Kidney (tissue), 14 donors: ENCODE measurements around the gene FER1L5. TPM values are rescaled to one million over a fixed set of nuclear protein-coding genes. Genes with fewer than 3 reads are reported as not detected.
A peak's percentile ranks its signal among the peaks of the same experiment; 100 is the strongest.

Experiments
- DNase-seq, 5 donors: peaks; one replicate each; pipeline ENCODE4 v3.0.0-alpha.2; 2013 to 2020
- FAIRE-seq: peaks from 2 replicates; lab custom pipeline; 2012; peaks lifted over from hg19 to GRCh38; lab: Jason Lieb, UNC
- H3K27ac ChIP-seq, 2 donors: one replicate each; pipeline ENCODE4 v1.7.0; 2013; ENCODE audit warnings: low read depth in 2 of 2, low read length in 2 of 2, inconsistent platforms in 1 of 2
- H3K27me3 ChIP-seq: one replicate; pipeline ENCODE4 v1.7.1; 2013; ENCODE audit warnings: low read length, inconsistent platforms; ENCODE audit not compliant: control insufficient read depth, insufficient read depth
- H3K36me3 ChIP-seq, 3 donors: one replicate each; pipeline versions ENCODE4 v1.7.0 to v1.7.1; 2013; ENCODE audit warnings: low read length in 3 of 3, control low read depth in 1 of 3, inconsistent platforms in 1 of 3; ENCODE audit not compliant: insufficient read depth in 3 of 3, control insufficient read depth in 2 of 3
- H3K4me1 ChIP-seq, 3 donors: one replicate each; pipeline versions ENCODE4 v1.7.0 to v1.7.1; 2013; ENCODE audit warnings: low read length in 3 of 3, inconsistent platforms in 1 of 3, low read depth in 1 of 3; ENCODE audit not compliant: control insufficient read depth in 2 of 3, insufficient read depth in 2 of 3
- H3K4me3 ChIP-seq, 3 donors: one replicate each; pipeline versions ENCODE4 v1.7.0 to v1.8.1; 2013; ENCODE audit warnings: low read length in 3 of 3, control low read depth in 1 of 3, inconsistent platforms in 1 of 3
- H3K9ac ChIP-seq, 3 donors: one replicate each; pipeline versions ENCODE4 v1.7.0 to v1.7.1; 2013; ENCODE audit warnings: low read length in 3 of 3, control low read depth in 1 of 3, inconsistent platforms in 1 of 3
- H3K9me3 ChIP-seq, 3 donors: one replicate each; pipeline versions ENCODE4 v1.7.0 to v1.7.1; 2013; ENCODE audit warnings: low read length in 3 of 3, control low read depth in 1 of 3, inconsistent platforms in 1 of 3; ENCODE audit not compliant: control insufficient read depth in 2 of 3, insufficient read depth in 1 of 3
- intact Hi-C: fragments of 100-400 bp; cut with DNase I; formaldehyde crosslinking; loops from one replicate; pipeline ENCODE4 v1.11.1; 2022
- polyA plus RNA-seq: library from polyadenylated mRNA; stranded (reverse); fragments of 350-450 nt; fragmentation: Illumina TruSeq; extraction: RNeasy Lipid Tissue Mini Kit (QIAGEN cat#74804); gene quantifications from one replicate; pipeline ENCODE4 v1.2.3, GENCODE V29; 2014; ENCODE audit warnings: low read depth, low replicate concordance; ENCODE audit not compliant: insufficient read depth
- total RNA-seq: library from RNA; stranded (reverse); fragmentation: NEBNext Ultra II Directional; extraction: Animal tissue kit (Norgen Biotek cat#: 25700); gene quantifications from one replicate; pipeline ENCODE4 v1.2.1, GENCODE V29; 2021
- TF ChIP-seq, protein P1 (sequence below): IDR thresholded peaks from 3 replicates; pipeline ENCODE4 v1.5.1; 2012; ENCODE audit warnings: mild to moderate bottlenecking, moderate library complexity, borderline replicate concordance; ENCODE audit not compliant: insufficient read depth; ENCODE audit errors: extremely low read depth
- donor health status: control.
- donor health status: control.
- donor health status: control.
- donor health status: control.
- donor health status: control.
- donor health status: DM: yes; HTN: yes; CAD: no.
- donor health status: Normal renal cell carcinoma (clear cell type).

FER1L5 gene
- total and polyA plus RNA-seq, 2 donors from 2014 or later: 0.15 to 1.3 TPM

GRCh38 chr2:96687266-96687665 is 44.7 kb downstream of the FER1L5 start:
- TF ChIP-seq, protein P1, sequence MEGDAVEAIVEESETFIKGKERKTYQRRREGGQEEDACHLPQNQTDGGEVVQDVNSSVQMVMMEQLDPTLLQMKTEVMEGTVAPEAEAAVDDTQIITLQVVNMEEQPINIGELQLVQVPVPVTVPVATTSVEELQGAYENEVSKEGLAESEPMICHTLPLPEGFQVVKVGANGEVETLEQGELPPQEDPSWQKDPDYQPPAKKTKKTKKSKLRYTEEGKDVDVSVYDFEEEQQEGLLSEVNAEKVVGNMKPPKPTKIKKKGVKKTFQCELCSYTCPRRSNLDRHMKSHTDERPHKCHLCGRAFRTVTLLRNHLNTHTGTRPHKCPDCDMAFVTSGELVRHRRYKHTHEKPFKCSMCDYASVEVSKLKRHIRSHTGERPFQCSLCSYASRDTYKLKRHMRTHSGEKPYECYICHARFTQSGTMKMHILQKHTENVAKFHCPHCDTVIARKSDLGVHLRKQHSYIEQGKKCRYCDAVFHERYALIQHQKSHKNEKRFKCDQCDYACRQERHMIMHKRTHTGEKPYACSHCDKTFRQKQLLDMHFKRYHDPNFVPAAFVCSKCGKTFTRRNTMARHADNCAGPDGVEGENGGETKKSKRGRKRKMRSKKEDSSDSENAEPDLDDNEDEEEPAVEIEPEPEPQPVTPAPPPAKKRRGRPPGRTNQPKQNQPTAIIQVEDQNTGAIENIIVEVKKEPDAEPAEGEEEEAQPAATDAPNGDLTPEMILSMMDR: no peak
- no peak overlapping the region for H3K27ac ChIP-seq
- DNase-seq (peak in 1 of 5 donors; percentile 33), FAIRE-seq (no peak)
- no peaks in the 10 kb centered on the region for H3K4me1 ChIP-seq
- H3K27me3 ChIP-seq: no peaks in the 10 kb centered on the region
- H3K9ac ChIP-seq: no peak overlapping the region
- H3K4me3 ChIP-seq: no peak overlapping the region
- no peaks in the 10 kb centered on the region for H3K9me3 ChIP-seq
- H3K36me3 ChIP-seq: no peaks in the 10 kb centered on the region
- intact Hi-C loops: no loop called here

DNA sequence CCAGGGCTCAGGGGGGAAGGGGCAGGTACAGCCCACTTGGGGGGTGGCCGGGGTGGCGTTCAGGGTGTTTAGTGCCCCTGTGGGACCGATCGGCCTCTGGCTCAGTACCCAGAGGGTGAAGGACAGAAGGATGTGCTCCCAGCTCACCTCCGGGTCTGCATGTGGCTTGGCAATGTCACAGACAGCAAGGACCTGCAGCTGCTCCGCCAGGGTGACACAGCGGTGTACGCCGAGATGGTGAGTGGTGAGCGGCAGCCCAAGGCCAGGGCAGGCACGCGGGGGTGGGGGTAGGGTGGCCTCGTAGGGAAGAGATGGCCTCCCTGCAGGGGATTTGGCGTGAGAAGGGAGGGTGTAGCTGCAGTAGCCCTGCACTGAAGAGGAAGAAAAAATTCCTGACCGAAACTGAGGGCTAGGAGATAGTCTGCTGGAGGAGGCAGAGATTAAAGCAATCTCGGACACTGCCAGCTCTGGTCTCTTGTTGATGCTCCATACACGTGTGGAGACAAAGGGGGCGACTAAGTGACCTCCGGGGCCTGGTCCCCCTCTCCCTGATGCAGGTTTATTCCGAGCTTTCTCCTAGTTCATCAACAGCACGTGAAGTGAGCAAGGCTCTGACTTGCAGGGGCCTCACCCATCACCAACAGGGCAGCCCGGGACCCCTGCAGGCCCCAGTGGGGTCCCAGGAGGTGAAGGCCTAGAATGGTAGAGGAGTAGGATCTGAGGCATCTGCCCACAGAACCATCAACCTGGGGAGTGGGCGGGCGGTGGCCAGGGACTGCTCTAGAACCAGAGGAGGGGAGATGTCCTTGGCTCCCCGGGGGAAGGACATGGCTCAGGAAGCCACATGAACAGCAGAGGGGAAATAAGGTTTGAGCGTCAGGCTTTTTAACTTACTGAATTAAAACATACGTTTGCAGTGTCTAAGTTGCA is 45.4 kb downstream of the FER1L5 start:
- Histone ChIP-seq H3K27me3 (no peaks in the 10 kb centered on the region), H3K36me3 (no peaks in the 10 kb centered on the region), H3K4me3 (no peak overlapping the region), H3K9me3 (no peaks in the 10 kb centered on the region), H3K4me1 (no peaks in the 10 kb centered on the region), H3K27ac (no peak overlapping the region), H3K9ac (no peak overlapping the region)
- intact Hi-C loops: no loop called here
- TF ChIP-seq, protein P1: no peak
- FAIRE-seq: no peak
- DNase-seq: no peak

- no peak for DNase-seq
- H3K27ac ChIP-seq: no peak overlapping the region
- no peaks in the 10 kb centered on the region for H3K4me1 ChIP-seq
- TF ChIP-seq, protein P1: no peak
- H3K9me3 ChIP-seq: no peaks in the 10 kb centered on the region
- H3K36me3 ChIP-seq: no peaks in the 10 kb centered on the region
- intact Hi-C loops: no loop called here
- no peak for FAIRE-seq
- H3K4me3 ChIP-seq: no peak overlapping the region
- no peak overlapping the region for H3K9ac ChIP-seq
- H3K27me3 ChIP-seq: no peaks in the 10 kb centered on the region
Observed at GRCh38 chr2:96688649-96689430, 46.3 kb downstream of the FER1L5 start.
